Suprapubic skin (tissue), 3 donors: ENCODE data around the gene ALDH18A1.

ENCODE experiments used
- CTCF ChIP-seq, 2 donors: fragments of 200-600 bp in 1 of 2; fragments of 450-650 bp in 1 of 2; sonication (generic) in 1 of 2; IDR thresholded peaks; one replicate each; pipeline ENCODE4 v1.5.1; 2016 to 2019; ENCODE audit warnings: antibody characterized with exemption in 2 of 2, mild to moderate bottlenecking in 1 of 2, moderate library complexity in 1 of 2
- POLR2A ChIP-seq, 2 donors: fragments of 450-650 bp; IDR thresholded peaks; one replicate each; pipeline ENCODE4 v1.6.1; 2017; ENCODE audit warnings: antibody characterized with exemption in 2 of 2, mild to moderate bottlenecking in 2 of 2, moderate library complexity in 2 of 2

- TF ChIP-seq CTCF (IDR thresholded peaks at IDR 0.05) = no peak
- TF ChIP-seq POLR2A (IDR thresholded peaks at IDR 0.05) = no peak
Measured at GRCh38 chr10:95637911-95638310, 18.6 kb downstream of the ALDH18A1 start.
